Measurements from ENCODE around the gene ROMO1. TPM values are rescaled to one million over a fixed set of nuclear protein-coding genes. Genes with fewer than 3 reads are reported as not detected.

Gene ROMO1
- total and polyA plus RNA-seq, 2 experiments from 2014 or later: 205 to 743 TPM

DNA sequence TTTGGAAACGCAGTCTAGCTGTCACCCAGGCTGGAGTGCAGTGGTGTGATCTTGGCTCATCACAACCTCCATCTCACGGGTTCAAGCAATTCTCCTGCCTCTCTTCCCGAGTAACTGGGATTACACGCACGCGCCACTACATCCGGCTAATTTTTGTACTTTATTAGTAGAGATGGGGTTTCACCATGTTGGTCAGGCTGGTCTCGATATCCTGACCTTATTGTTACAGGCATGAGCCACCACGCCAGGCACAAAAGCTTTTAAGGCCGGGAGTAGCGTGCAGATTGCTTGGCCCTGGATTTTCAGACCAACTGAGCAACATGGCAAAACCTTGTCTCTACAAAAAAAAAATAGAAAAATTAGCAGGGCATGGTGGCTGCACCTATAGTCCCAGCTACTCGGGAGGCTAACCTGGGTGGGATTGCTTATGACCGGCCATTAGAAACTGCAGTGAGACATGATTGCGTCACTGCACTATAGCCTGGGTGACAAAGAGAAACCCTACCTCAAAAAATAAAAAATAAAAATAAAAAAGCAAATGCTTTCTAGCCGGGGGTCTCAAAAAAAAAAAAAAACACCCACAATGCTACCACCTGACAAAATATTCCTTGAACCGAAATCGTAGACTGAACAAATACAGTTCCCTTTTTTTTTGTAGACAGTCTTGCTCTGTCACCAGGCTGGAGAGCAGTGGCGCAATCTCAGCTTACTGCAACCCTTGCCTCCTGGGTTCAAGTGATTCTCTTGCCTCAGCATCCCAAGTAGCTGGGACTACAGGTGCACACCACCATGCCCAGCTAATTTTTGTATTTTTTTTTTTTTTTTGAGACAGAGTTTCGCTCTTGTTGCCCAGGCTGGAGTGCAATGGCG lies 27.9 kb downstream of the ROMO1 start:
- TF ChIP-seq, protein P1, sequence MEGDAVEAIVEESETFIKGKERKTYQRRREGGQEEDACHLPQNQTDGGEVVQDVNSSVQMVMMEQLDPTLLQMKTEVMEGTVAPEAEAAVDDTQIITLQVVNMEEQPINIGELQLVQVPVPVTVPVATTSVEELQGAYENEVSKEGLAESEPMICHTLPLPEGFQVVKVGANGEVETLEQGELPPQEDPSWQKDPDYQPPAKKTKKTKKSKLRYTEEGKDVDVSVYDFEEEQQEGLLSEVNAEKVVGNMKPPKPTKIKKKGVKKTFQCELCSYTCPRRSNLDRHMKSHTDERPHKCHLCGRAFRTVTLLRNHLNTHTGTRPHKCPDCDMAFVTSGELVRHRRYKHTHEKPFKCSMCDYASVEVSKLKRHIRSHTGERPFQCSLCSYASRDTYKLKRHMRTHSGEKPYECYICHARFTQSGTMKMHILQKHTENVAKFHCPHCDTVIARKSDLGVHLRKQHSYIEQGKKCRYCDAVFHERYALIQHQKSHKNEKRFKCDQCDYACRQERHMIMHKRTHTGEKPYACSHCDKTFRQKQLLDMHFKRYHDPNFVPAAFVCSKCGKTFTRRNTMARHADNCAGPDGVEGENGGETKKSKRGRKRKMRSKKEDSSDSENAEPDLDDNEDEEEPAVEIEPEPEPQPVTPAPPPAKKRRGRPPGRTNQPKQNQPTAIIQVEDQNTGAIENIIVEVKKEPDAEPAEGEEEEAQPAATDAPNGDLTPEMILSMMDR (IDR thresholded peaks at IDR 0.05; ENCODE audit: low read depth, low read length): no peak
- H3K36me3 ChIP-seq: peaks cover 95% of the 10 kb centered on the region
- H3K9me3 ChIP-seq (ENCODE audit: low read depth): no peaks in the 10 kb centered on the region

DNA sequence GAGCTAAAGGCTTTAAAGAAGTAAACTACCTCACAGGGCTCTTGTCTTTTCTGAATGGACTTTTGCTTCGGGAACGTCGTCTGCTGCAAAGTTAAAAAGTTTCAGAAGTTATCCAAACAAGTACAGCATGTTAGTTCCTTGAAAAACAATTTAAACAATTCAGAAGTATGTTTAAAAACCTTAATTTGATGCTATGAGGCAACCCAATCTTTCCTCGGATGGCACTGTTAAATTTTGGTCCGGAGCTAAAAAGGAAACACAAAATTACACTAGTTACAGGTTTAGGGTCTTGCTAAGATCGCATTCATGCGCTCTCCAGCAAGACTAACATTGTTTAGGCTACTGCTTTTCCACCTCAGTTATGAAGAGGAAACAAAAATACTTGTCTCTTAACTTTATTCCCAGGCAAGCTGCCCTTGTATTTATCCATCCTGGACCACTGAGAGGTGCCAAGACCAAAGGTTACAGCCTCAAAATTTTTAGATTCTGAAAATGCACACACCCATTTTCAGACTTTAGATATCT lies 30.1 kb downstream of the ROMO1 start:
- Histone ChIP-seq H3K36me3 (peaks cover 89% of the 10 kb centered on the region), H3K4me3 (no peak overlapping the region), H3K27ac (no peak overlapping the region), H3K27me3 (no peaks in the 10 kb centered on the region), H3K4me1 (ENCODE audit: low read depth) (peaks cover under 1% of the 10 kb centered on the region), H3K9me3 (ENCODE audit: low read depth) (no peaks in the 10 kb centered on the region)
- TF ChIP-seq, protein P1 (IDR thresholded peaks at IDR 0.05; ENCODE audit: low read depth, low read length): no peak
- no peak for DNase-seq (ENCODE audit: low read depth in 1 of 2, low spot score in 1 of 2)

More for the DNA sequence above, 27.9 kb downstream of the ROMO1 start:
- no peak for DNase-seq (ENCODE audit: low read depth in 1 of 2, low spot score in 1 of 2)
- no peaks in the 10 kb centered on the region for H3K4me1 ChIP-seq (ENCODE audit: low read depth)
- no peak overlapping the region for H3K27ac ChIP-seq
- no peaks in the 10 kb centered on the region for H3K27me3 ChIP-seq
- H3K4me3 ChIP-seq: no peak overlapping the region

DNA sequence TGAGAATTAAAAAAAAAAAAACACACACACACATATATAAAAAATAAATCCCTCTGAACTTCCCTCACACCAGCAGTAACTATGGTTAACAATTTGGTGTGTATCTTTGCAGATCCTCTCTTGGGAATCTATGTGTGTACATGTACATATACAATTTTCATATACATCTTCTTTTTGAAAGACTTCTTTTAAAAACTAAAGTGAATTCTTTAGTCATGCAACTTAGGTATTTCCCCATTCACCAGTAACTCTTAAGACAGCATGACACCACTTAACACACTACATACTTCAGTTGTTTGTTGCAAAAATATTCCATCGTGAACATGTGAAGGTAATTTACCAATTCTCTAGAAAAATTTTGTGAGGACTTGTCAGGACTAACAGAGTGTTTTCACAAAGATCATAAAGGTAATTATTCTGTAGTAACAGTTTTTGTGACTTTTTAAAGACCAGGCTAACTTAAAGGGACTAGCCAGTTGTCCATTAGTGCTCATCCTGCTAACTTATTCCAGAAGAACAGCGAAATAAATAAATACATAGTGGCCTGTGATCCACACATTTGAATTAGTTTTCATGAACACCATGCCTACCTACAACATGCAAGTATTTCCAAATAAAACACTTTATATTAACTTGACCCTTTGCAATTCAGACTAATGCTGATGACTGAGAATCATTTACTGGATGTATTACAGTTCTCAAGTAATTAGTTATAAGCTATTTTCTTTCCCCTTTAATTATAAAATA lies 30.8 kb downstream of the ROMO1 start:
- H3K27ac ChIP-seq: no peak overlapping the region
- H3K36me3 ChIP-seq: peaks cover 88% of the 10 kb centered on the region

DNA sequence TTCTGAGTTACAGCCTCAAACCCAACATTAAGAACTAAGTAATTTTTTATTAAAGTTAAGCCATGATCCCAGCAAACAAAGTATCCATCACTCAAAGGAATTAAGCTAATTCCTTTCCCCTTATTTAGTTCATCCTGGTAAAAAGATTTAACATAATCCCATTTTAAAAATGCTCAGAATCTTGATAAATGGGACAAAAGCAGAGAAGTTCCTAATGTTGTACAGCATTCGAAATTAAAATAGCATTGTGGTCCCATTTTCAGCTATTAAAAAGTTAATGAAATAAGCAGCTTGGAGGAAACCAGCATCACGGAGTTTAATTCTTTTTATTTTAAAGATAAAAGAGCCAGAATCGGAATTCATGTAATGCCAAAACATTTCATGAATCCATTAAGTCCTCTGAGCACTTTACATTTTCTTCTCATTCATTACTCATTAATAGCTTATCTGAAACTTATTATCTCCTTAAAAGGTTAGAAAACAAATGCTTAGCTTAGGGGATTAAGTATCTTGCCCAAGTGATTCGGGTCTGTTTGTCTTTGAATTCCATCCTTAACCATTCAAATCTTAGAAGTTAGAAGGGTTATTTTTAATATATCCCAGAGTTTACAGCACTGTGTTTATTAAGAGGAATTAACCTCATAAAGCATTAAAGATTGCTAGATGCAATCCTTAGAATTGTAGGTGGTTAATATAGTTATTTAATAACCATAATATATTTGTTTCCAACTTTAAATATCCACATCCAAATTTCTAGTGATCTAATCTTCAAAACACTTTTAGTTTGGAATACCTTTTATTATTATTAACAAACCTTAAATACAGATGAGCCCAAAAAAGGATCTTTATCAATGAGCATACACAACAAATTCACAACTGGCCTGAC lies 31.6 kb downstream of the ROMO1 start:
- no peak overlapping the region for H3K4me3 ChIP-seq
- peaks cover 90% of the 10 kb centered on the region for H3K36me3 ChIP-seq
- DNase-seq (ENCODE audit: low read depth in 1 of 2, low spot score in 1 of 2): no peak
- H3K27me3 ChIP-seq: no peaks in the 10 kb centered on the region
- H3K27ac ChIP-seq: no peak overlapping the region
- H3K9me3 ChIP-seq (ENCODE audit: low read depth): no peaks in the 10 kb centered on the region
- H3K4me1 ChIP-seq (ENCODE audit: low read depth): peaks cover 5% of the 10 kb centered on the region
- TF ChIP-seq, protein P1 (IDR thresholded peaks at IDR 0.05; ENCODE audit: low read depth, low read length): no peak

More for the DNA sequence above, 30.8 kb downstream of the ROMO1 start:
- H3K4me3 ChIP-seq: no peak overlapping the region
- peaks cover 5% of the 10 kb centered on the region for H3K4me1 ChIP-seq (ENCODE audit: low read depth)
- no peaks in the 10 kb centered on the region for H3K27me3 ChIP-seq
- TF ChIP-seq, protein P1 (IDR thresholded peaks at IDR 0.05; ENCODE audit: low read depth, low read length): no peak
- DNase-seq (ENCODE audit: low read depth in 1 of 2, low spot score in 1 of 2): no peak
- H3K9me3 ChIP-seq (ENCODE audit: low read depth): no peaks in the 10 kb centered on the region

DNA sequence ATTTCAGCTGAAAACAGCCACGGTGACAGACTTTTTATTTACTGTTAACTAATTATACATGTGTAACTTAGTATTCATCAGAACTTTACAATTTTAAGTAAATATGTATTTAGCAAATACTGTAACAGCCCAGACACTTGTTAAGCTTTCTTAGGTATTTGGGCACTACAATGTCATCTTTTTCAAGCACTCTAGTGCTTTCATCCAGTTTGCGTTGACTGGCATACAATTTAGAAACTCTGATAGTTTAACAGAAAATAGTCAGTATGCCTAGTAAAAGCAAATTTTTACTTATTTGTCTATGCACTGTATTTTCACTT lies 32.2 kb downstream of the ROMO1 start:
- H3K27me3 ChIP-seq: no peaks in the 10 kb centered on the region
- peaks cover 5% of the 10 kb centered on the region for H3K4me1 ChIP-seq (ENCODE audit: low read depth)
- no peak overlapping the region for H3K4me3 ChIP-seq
- no peak overlapping the region for H3K27ac ChIP-seq
- TF ChIP-seq, protein P1 (IDR thresholded peaks at IDR 0.05; ENCODE audit: low read depth, low read length): no peak
- no peak for DNase-seq (ENCODE audit: low read depth in 1 of 2, low spot score in 1 of 2)
- peaks cover 90% of the 10 kb centered on the region for H3K36me3 ChIP-seq
- no peaks in the 10 kb centered on the region for H3K9me3 ChIP-seq (ENCODE audit: low read depth)
